K562 (cell line): ENCODE data around the gene GIPR. TPM values are rescaled to one million over a fixed set of nuclear protein-coding genes. Genes with fewer than 3 reads are reported as not detected.

ENCODE experiments used
- ATF7 ChIP-seq: fragments of 450-650 bp; IDR thresholded peaks from 2 replicates; pipeline ENCODE4 v1.7.1; 2014; ENCODE audit warnings: mild to moderate bottlenecking, moderate library complexity
- CREB3L1 ChIP-seq: fragments of 450-650 bp; IDR thresholded peaks from 2 replicates; pipeline ENCODE4 v1.6.1; 2014; ENCODE audit warnings: low read depth, mild to moderate bottlenecking, moderate library complexity, borderline replicate concordance
- CTBP1 ChIP-seq: fragments of 450-650 bp; IDR thresholded peaks from 2 replicates; pipeline ENCODE4 v1.6.1; 2016; ENCODE audit warnings: borderline replicate concordance
- DLX4 ChIP-seq: fragments of 250-450 bp; sonication (Bioruptor Pico); IDR thresholded peaks from 2 replicates; pipeline ENCODE4 v1.6.1; 2021; ENCODE audit warnings: mild to moderate bottlenecking
- FIP1L1 ChIP-seq: fragments of 200-400 bp; formaldehyde crosslinking; IDR thresholded peaks from 2 replicates; pipeline ENCODE4 v1.6.1; 2018; ENCODE audit warnings: mild to moderate bottlenecking, low read depth, low read length; ENCODE audit not compliant: poor library complexity, severe bottlenecking
- FOXA3 ChIP-seq, 2 experiments: fragments of 450-650 bp in 1 of 2; sonication (generic) in 1 of 2; formaldehyde crosslinking; IDR thresholded peaks in 1 of 2; conservative IDR thresholded peaks in 1 of 2; 2 replicates each; pipeline versions ENCODE4 v1.4.0 to v1.8.0; 2020 to 2022; ENCODE audit warnings: mild to moderate bottlenecking in 2 of 2, missing genetic modification reagents in 1 of 2
- FOXK1 ChIP-seq: sonication (generic); formaldehyde crosslinking; IDR thresholded peaks from 2 replicates; pipeline ENCODE4 v1.8.0; 2022; ENCODE audit warnings: missing genetic modification reagents, mild to moderate bottlenecking, borderline replicate concordance
- HDAC1 ChIP-seq, 2 experiments: fragments of 450-650 bp; IDR thresholded peaks; 2 replicates each; pipeline ENCODE4 v1.6.1; 2016 to 2017; ENCODE audit warnings: inconsistent platforms in 1 of 2, mild to moderate bottlenecking in 1 of 2, moderate library complexity in 1 of 2
- HEY1 ChIP-seq: fragments of 250-450 bp; sonication (Bioruptor Pico); IDR thresholded peaks from 2 replicates; pipeline ENCODE4 v1.5.0; 2020; ENCODE audit warnings: mild to moderate bottlenecking, moderate library complexity, borderline replicate concordance
- IFI16 ChIP-seq: fragments of 250-450 bp; sonication (Bioruptor Pico); IDR thresholded peaks from 2 replicates; pipeline ENCODE4 v2.1.2; 2022; ENCODE audit warnings: mild to moderate bottlenecking, inconsistent platforms
- NKRF ChIP-seq: fragments of 450-650 bp; IDR thresholded peaks from 2 replicates; pipeline ENCODE4 v1.6.1; 2016; ENCODE audit warnings: borderline replicate concordance
- NONO ChIP-seq, 2 experiments: fragments of 200-400 bp in 1 of 2; fragments of 450-650 bp in 1 of 2; formaldehyde crosslinking in 1 of 2; IDR thresholded peaks; 2 replicates each; pipeline ENCODE4 v1.6.1; 2017; ENCODE audit warnings: low read depth in 2 of 2, mild to moderate bottlenecking in 2 of 2, moderate library complexity in 2 of 2, low read length in 1 of 2
- NRF1 ChIP-seq, 2 experiments: fragments of 450-650 bp; IDR thresholded peaks in 1 of 2; conservative IDR thresholded peaks in 1 of 2; 2 replicates each; pipeline ENCODE4 v1.6.1; 2014; ENCODE audit warnings: mild to moderate bottlenecking in 2 of 2
- PHF8 ChIP-seq: fragments of 200-600 bp; sonication (generic); IDR thresholded peaks from 2 replicates; pipeline ENCODE4 v1.6.1; 2012; ENCODE audit warnings: mixed run types, mild to moderate bottlenecking, inconsistent platforms, low read length, moderate library complexity, borderline replicate concordance
- PML ChIP-seq: IDR thresholded peaks from 2 replicates; pipeline ENCODE4 v1.6.1; 2012; ENCODE audit warnings: low read length, inconsistent platforms
- POU5F1 ChIP-seq: fragments of 150-350 bp; IDR thresholded peaks from 2 replicates; pipeline ENCODE4 v1.6.1; 2014; ENCODE audit warnings: borderline replicate concordance, low read length, low read depth, mild to moderate bottlenecking; ENCODE audit not compliant: partially characterized antibody
- RBM39 ChIP-seq: fragments of 200-400 bp; formaldehyde crosslinking; optimal IDR thresholded peaks from 2 replicates; pipeline ENCODE3; 2018; ENCODE audit warnings: low read depth, low read length
- RCOR1 ChIP-seq, 2 experiments: IDR thresholded peaks; 2 replicates each; pipeline ENCODE4 v1.6.1; 2012; ENCODE audit warnings: low read depth in 2 of 2, low read length in 2 of 2, borderline replicate concordance in 1 of 2, improper control_type of control experiment in 1 of 2
- SMAD1 ChIP-seq: fragments of 150-350 bp; IDR thresholded peaks from 2 replicates; pipeline ENCODE4 v1.6.1; 2014; ENCODE audit warnings: low read length, low read depth; ENCODE audit not compliant: partially characterized antibody
- STAG1 ChIP-seq: sonication (generic); formaldehyde crosslinking; IDR thresholded peaks from 2 replicates; pipeline ENCODE4 v1.5.0; 2020; ENCODE audit warnings: missing genetic modification reagents, borderline replicate concordance
- TOE1 ChIP-seq, 2 experiments: fragments of 450-650 bp in 1 of 2; sonication (generic) in 1 of 2; formaldehyde crosslinking in 1 of 2; IDR thresholded peaks; 2 replicates each; pipeline versions ENCODE4 v1.7.1 to v1.8.0; 2016 to 2022; ENCODE audit warnings: borderline replicate concordance in 2 of 2, mild to moderate bottlenecking in 2 of 2, antibody characterized with exemption in 1 of 2, inconsistent platforms in 1 of 2, low read depth in 1 of 2, missing genetic modification reagents in 1 of 2, moderate library complexity in 1 of 2
- TSC22D4 ChIP-seq: fragments of 450-650 bp; IDR thresholded peaks from 2 replicates; pipeline ENCODE4 v1.6.1; 2016; ENCODE audit warnings: missing genetic modification characterization, missing biosample characterization, control low read depth
- XRCC5 ChIP-seq: fragments of 200-400 bp; formaldehyde crosslinking; IDR thresholded peaks from 2 replicates; pipeline ENCODE4 v1.6.1; 2017; ENCODE audit warnings: low read depth, mild to moderate bottlenecking, low read length
- polyA plus RNA-seq, 8 experiments: library from polyadenylated mRNA; depleted of rRNA in 4 of 8; stranded (reverse) in 5 of 8; unstranded in 3 of 8; fragments of >200 nt; fragmentation: Nextera tagmentation in 2 of 8; fragmentation: Illumina TruSeq in 1 of 8; extraction: Ambion mirVana in 2 of 8; extraction: Trizol in 1 of 8; gene quantifications; 2 replicates each; pipeline versions ENCODE4 v1.2.1 to v1.2.3, GENCODE V29; 2011 to 2014; ENCODE audit warnings: inconsistent platforms in 1 of 8, missing spikeins in 1 of 8
- total RNA-seq, 7 experiments: library from RNA; depleted of rRNA in 6 of 7; stranded (reverse); fragments of >200 nt in 6 of 7; fragmentation: Illumina TruSeq in 2 of 7; extraction: Trizol in 2 of 7; gene quantifications; 2 replicates each; pipeline versions ENCODE4 v1.2.1 to v1.2.3, GENCODE V29; 2011 to 2021; ENCODE audit warnings: low replicate concordance in 1 of 7

GIPR gene
- total and polyA plus RNA-seq, 9 of the 15 experiments (the other 6 are each of a cell fraction or from before 2014, with no cell fraction given) = 2.2 to 26.8 (median 12.7) TPM

GRCh38 chr19:45681391-45682015 lies 13.5 kb downstream of the GIPR start (continued):
- TF ChIP-seq DLX4 = no peak
- TF ChIP-seq HDAC1 (IDR thresholded peaks at IDR 0.05) = 0 out of 4 replicates have a peak, but pooled peaks of 1 of the 2 experiments have one; percentile 24
- TF ChIP-seq SMAD1 = no peak
- 0 out of 4 replicates have a peak, but pooled peaks of 1 of the 2 experiments have one; percentile 13 for TF ChIP-seq NONO (IDR thresholded peaks at IDR 0.05; ENCODE audit: low read depth in 2 of 2, low read length in 1 of 2)
- TF ChIP-seq XRCC5 = peak; percentile 53; the same call in 1 of the 2 replicates
- peak; percentile 66 for TF ChIP-seq FIP1L1
- TF ChIP-seq POU5F1 = no peak
- TF ChIP-seq STAG1 (CRISPR knock-in tag) = peak; percentile 14; the same call in 1 of the 2 replicates
- no peak for TF ChIP-seq NKRF
- TF ChIP-seq FOXA3 (CRISPR knock-in tag; conservative IDR thresholded peaks at IDR 0.05 in 1 of 2, IDR thresholded peaks at IDR 0.05 in 1 of 2) = 0 out of 4 replicates have a peak, but pooled peaks of 1 of the 2 experiments have one; percentile 35
- TF ChIP-seq PHF8 = no peak
- TF ChIP-seq RBM39 = no peak
- peak; percentile 61; the same call in 1 of the 2 replicates for TF ChIP-seq TOE1 (IDR thresholded peaks at IDR 0.05; ENCODE audit: borderline replicate concordance)
- no peak for TF ChIP-seq TOE1 (CRISPR knock-in tag; IDR thresholded peaks at IDR 0.05; ENCODE audit: borderline replicate concordance, low read depth)
- no peak for TF ChIP-seq TSC22D4 (tag)
- 0 out of 2 replicates have a peak, but pooled peaks have one; percentile 6 for TF ChIP-seq PML
- TF ChIP-seq HEY1 = no peak
- peak; percentile 87 for TF ChIP-seq CTBP1
- TF ChIP-seq IFI16 (CRISPR knock-in tag) = no peak
- peak; percentile 35; the same call in 1 of the 2 replicates for TF ChIP-seq ATF7
- TF ChIP-seq FOXK1 (CRISPR knock-in tag) = peak; percentile 70; the same call in 1 of the 2 replicates
- TF ChIP-seq RCOR1 (IDR thresholded peaks at IDR 0.05; ENCODE audit: borderline replicate concordance in 1 of 2, low read depth in 2 of 2, low read length in 2 of 2) = peak in 1 of 2 experiments; percentile 50; a peak in 1 of 4 replicates
- TF ChIP-seq CREB3L1 = 0 out of 2 replicates have a peak, but pooled peaks have one; percentile 19
- TF ChIP-seq NRF1 (conservative IDR thresholded peaks at IDR 0.05 in 1 of 2, IDR thresholded peaks at IDR 0.05 in 1 of 2) = peak; percentile 31 to 52; a peak in 2 of 4 replicates
